Activated CD4-positive, alpha-beta T cell treated with anti-CD3 and anti-CD28 coated beads, Interleukin-2, amount 10 ng/mL, durations not matched to agents 7 days and 5 days (primary cell): ENCODE data around the gene TMEM171. TPM values are rescaled to one million over a fixed set of nuclear protein-coding genes. Genes with fewer than 3 reads are reported as not detected.

Source experiments
- CTCF ChIA-PET: fragments of 350-600 bp; sonication (Branson Sonifier 250); formaldehyde crosslinking; loops from one replicate; lab custom pipeline; 2021; ENCODE audit warnings: antibody characterized with exemption; lab: Charles Lee
- POLR2A ChIA-PET: fragments of 350-600 bp; sonication (Branson Sonifier 250); formaldehyde crosslinking; loops from one replicate; lab custom pipeline; 2021; ENCODE audit warnings: antibody characterized with exemption; lab: Charles Lee
- DNase-seq: peaks from one replicate; pipeline ENCODE4 v3.0.0-alpha.2; 2020
- H3K27ac Mint-ChIP-seq: one replicate; pipeline ENCODE4 v1.8.0; 2021; ENCODE audit warnings: mild to moderate bottlenecking, moderate library complexity, mixed read lengths
- H3K27me3 Mint-ChIP-seq: one replicate; pipeline ENCODE4 v1.8.0; 2021; ENCODE audit warnings: mixed read lengths
- H3K36me3 Mint-ChIP-seq: one replicate; pipeline ENCODE4 v1.8.0; 2021; ENCODE audit warnings: low read depth, mixed read lengths
- H3K4me1 Mint-ChIP-seq: one replicate; pipeline ENCODE4 v1.8.0; 2021; ENCODE audit warnings: mixed read lengths
- H3K4me3 Mint-ChIP-seq: one replicate; pipeline ENCODE4 v1.8.0; 2021; ENCODE audit warnings: mild to moderate bottlenecking, moderate library complexity, mixed read lengths
- H3K9me3 Mint-ChIP-seq: one replicate; pipeline ENCODE4 v1.8.0; 2021; ENCODE audit warnings: mixed read lengths
- total RNA-seq, 2 experiments: library from RNA; stranded (reverse); gene quantifications; one replicate each; pipeline ENCODE4 v1.2.3, GENCODE V29; 2021

Gene TMEM171
- total RNA-seq, 2 experiments from 2014 or later, result not detected

GRCh38 chr5:73126957-73127356 lies 6.6 kb downstream of the TMEM171 start:
- Mint-ChIP-seq H3K9me3 (no peaks in the 10 kb centered on the region), H3K4me1 (peaks cover 13% of the 10 kb centered on the region), H3K27me3 (peaks cover 61% of the 10 kb centered on the region), H3K27ac (no peak overlapping the region), H3K36me3 (no peaks in the 10 kb centered on the region), H3K4me3 (no peak overlapping the region)
- ChIA-PET POLR2A (no interaction called here), CTCF (no interaction called here)
- DNase-seq, result no peak

- CTCF ChIA-PET, result no interaction called here
- POLR2A ChIA-PET, result no interaction called here
- no peak overlapping the region for H3K27ac Mint-ChIP-seq
- no peaks in the 10 kb centered on the region for H3K36me3 Mint-ChIP-seq
- H3K9me3 Mint-ChIP-seq, result no peaks in the 10 kb centered on the region
- no peaks in the 10 kb centered on the region for H3K4me1 Mint-ChIP-seq
- DNase-seq, result no peak
- no peak overlapping the region for H3K4me3 Mint-ChIP-seq
- peaks cover 63% of the 10 kb centered on the region for H3K27me3 Mint-ChIP-seq
Observed at GRCh38 chr5:73129143-73129542, 8.8 kb downstream of the TMEM171 start.

DNA sequence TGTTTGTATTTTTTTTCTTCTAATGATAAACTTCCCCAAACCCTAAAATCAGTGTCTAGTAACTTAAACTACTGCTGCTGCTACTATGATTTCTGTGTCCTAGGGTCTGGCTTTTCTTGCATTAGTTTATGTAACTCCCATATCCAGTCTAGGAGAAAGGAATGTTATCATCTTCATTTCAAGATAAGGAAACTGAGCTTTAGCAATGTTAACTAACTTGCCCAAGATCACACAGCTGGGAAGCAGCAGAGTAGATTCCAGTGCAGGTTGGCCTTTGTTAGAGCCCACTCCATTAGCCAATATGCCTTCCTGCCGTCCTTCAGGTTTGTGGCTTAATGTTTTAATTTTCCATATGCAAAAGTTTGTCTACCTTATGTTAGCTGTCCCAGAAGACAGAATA lies 10.4 kb downstream of the TMEM171 start:
- no peak for DNase-seq
- Mint-ChIP-seq H3K4me3 (no peak overlapping the region), H3K36me3 (no peaks in the 10 kb centered on the region), H3K27me3 (peaks cover 61% of the 10 kb centered on the region), H3K4me1 (no peaks in the 10 kb centered on the region), H3K27ac (no peak overlapping the region), H3K9me3 (no peaks in the 10 kb centered on the region)
- POLR2A ChIA-PET, result no interaction called here
- CTCF ChIA-PET, result no interaction called here

- CTCF ChIA-PET, result no interaction called here
- Mint-ChIP-seq H3K36me3 (no peaks in the 10 kb centered on the region), H3K9me3 (no peaks in the 10 kb centered on the region), H3K27ac (no peak overlapping the region), H3K4me3 (no peak overlapping the region), H3K4me1 (no peaks in the 10 kb centered on the region), H3K27me3 (peaks cover 57% of the 10 kb centered on the region)
- DNase-seq, result no peak
- POLR2A ChIA-PET, result no interaction called here
Observed at GRCh38 chr5:73131711-73132425, 11.5 kb downstream of the TMEM171 start.

DNA sequence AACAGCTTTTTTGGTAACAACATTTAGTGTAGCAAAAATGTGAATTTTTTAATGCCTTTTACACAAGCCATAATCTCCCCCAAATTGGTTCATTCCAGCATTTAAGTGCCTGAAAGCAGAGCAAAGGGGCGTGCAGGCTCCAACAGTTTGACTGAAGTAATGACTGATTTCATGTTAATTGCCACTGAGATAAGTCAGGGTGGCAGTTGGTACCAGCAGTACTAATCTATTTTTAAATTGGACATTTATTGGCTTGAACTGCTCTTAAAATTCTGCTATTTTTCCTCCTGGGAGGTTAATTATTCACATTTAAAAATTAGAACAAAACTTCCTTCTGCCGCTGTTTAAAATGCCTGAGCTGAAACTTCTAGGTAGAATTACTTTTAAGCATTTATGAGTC lies 12.4 kb downstream of the TMEM171 start:
- H3K27me3 Mint-ChIP-seq, result peaks cover 57% of the 10 kb centered on the region
- CTCF ChIA-PET, result no interaction called here
- POLR2A ChIA-PET, result no interaction called here
- H3K36me3 Mint-ChIP-seq, result no peaks in the 10 kb centered on the region
- no peak for DNase-seq
- no peak overlapping the region for H3K4me3 Mint-ChIP-seq
- H3K27ac Mint-ChIP-seq, result no peak overlapping the region
- H3K4me1 Mint-ChIP-seq, result no peaks in the 10 kb centered on the region
- no peaks in the 10 kb centered on the region for H3K9me3 Mint-ChIP-seq

GRCh38 chr5:73135021-73135420 lies 14.6 kb downstream of the TMEM171 start:
- no peak overlapping the region for H3K4me3 Mint-ChIP-seq
- CTCF ChIA-PET, result no interaction called here
- H3K27me3 Mint-ChIP-seq, result peaks cover 51% of the 10 kb centered on the region
- H3K36me3 Mint-ChIP-seq, result no peaks in the 10 kb centered on the region
- no peaks in the 10 kb centered on the region for H3K4me1 Mint-ChIP-seq
- POLR2A ChIA-PET, result no interaction called here
- H3K27ac Mint-ChIP-seq, result no peak overlapping the region
- H3K9me3 Mint-ChIP-seq, result no peaks in the 10 kb centered on the region
- no peak for DNase-seq

DNA sequence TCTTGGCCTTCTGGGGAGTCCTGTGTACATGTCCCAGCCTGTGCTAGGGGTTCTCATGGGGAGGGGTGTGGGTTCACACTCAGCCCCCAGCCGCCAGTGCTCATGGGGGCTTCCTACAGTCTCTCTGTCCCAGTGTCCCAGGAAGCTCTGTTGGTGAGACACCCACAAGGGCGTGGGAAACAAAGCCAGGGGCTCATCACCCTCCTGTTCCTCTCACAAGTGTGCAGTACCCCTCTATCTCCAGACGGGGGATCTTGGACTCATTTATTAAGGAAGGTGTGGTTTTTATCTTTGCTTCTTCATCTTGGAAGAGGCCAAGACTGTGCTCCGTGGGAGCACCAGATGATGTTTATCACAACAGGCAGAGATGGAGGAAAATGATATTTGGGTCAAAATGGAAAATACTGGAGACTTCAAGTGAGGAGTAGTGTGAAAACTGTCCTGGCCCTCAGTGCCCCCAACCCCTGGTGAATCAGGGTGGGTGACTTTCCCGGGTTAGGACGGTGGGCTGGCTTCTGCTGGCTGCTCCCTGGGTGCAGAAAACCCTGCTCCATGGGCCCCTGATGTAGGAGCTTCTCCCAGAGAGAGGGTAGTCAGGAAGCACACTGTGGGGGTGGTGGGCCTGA lies 15.2 kb downstream of the TMEM171 start:
- POLR2A ChIA-PET, result no interaction called here
- no peak for DNase-seq
- CTCF ChIA-PET, result no interaction called here
- peaks cover 50% of the 10 kb centered on the region for H3K27me3 Mint-ChIP-seq
- H3K27ac Mint-ChIP-seq, result no peak overlapping the region
- H3K9me3 Mint-ChIP-seq, result no peaks in the 10 kb centered on the region
- H3K36me3 Mint-ChIP-seq, result no peaks in the 10 kb centered on the region
- H3K4me1 Mint-ChIP-seq, result no peaks in the 10 kb centered on the region
- H3K4me3 Mint-ChIP-seq, result no peak overlapping the region

- Mint-ChIP-seq H3K4me3 (no peak overlapping the region), H3K27ac (no peak overlapping the region), H3K4me1 (no peaks in the 10 kb centered on the region), H3K27me3 (peaks cover 50% of the 10 kb centered on the region), H3K36me3 (no peaks in the 10 kb centered on the region), H3K9me3 (no peaks in the 10 kb centered on the region)
- DNase-seq, result no peak
- ChIA-PET POLR2A (no interaction called here), CTCF (no interaction called here)
Observed at GRCh38 chr5:73136055-73136562, 15.7 kb downstream of the TMEM171 start.

- no peaks in the 10 kb centered on the region for H3K9me3 Mint-ChIP-seq
- no peak overlapping the region for H3K4me3 Mint-ChIP-seq
- POLR2A ChIA-PET, result interaction anchor here (0.6 kb wide), 1 partner anchor 14 kb away, joined by 4 read pairs; no protein-coding TSS in a partner anchor
- no peak for DNase-seq
- peaks cover 49% of the 10 kb centered on the region for H3K27me3 Mint-ChIP-seq
- CTCF ChIA-PET, result no interaction called here
- no peak overlapping the region for H3K27ac Mint-ChIP-seq
- H3K4me1 Mint-ChIP-seq, result no peaks in the 10 kb centered on the region
- H3K36me3 Mint-ChIP-seq, result no peaks in the 10 kb centered on the region
Observed at GRCh38 chr5:73137563-73138530, 17.5 kb downstream of the TMEM171 start.

DNA sequence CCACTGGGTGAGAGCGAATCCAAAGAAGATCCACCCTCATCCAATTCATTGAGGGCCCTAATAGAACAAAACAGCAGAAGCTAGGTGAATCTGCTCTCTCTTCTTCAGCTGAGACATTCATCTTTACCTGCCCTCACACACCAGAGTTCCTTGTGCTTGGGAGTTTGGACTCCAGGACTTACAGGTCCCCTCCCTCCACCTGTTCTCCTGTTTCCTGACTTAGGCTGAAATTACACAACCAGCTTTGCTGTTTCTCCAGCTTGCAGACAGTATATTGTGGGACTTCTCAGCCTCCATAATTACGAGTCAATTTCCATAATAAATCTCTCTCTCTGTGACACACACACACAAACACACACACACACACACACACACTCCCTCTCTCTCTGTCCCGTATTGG lies 19.1 kb downstream of the TMEM171 start:
- H3K4me3 Mint-ChIP-seq, result no peak overlapping the region
- ChIA-PET CTCF (no interaction called here), POLR2A (no interaction called here)
- no peaks in the 10 kb centered on the region for H3K9me3 Mint-ChIP-seq
- peaks cover 48% of the 10 kb centered on the region for H3K27me3 Mint-ChIP-seq
- H3K4me1 Mint-ChIP-seq, result no peaks in the 10 kb centered on the region
- no peak for DNase-seq
- H3K36me3 Mint-ChIP-seq, result no peaks in the 10 kb centered on the region
- no peak overlapping the region for H3K27ac Mint-ChIP-seq

DNA sequence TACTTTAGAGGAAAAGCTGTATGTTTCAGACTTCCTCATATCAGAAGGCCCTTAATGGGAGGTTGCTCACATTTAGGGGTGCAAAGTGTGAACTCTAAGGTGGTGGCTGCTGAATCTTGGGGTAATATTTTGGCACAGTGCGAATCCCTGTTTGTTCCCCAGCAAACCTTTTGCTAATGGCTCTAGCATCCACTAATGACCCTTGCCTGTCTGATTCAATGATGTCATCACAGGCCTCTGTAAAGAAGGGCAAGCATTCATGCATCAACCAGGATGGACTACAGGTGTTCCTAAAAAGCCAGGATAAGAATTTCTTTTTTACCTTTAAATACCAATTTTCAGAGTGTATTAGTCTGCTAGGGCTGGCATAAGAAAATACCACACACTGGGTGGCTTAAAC lies 20.4 kb downstream of the TMEM171 start:
- ChIA-PET POLR2A (no interaction called here), CTCF (no interaction called here)
- H3K4me3 Mint-ChIP-seq, result no peak overlapping the region
- no peak overlapping the region for H3K27ac Mint-ChIP-seq
- H3K36me3 Mint-ChIP-seq, result no peaks in the 10 kb centered on the region
- no peak for DNase-seq
- peaks cover 47% of the 10 kb centered on the region for H3K27me3 Mint-ChIP-seq
- no peaks in the 10 kb centered on the region for H3K4me1 Mint-ChIP-seq
- no peaks in the 10 kb centered on the region for H3K9me3 Mint-ChIP-seq

- POLR2A ChIA-PET, result no interaction called here
Observed at GRCh38 chr5:73142035-73142434, 21.7 kb downstream of the TMEM171 start.

GRCh38 chr5:73143716-73144115 lies 23.3 kb downstream of the TMEM171 start:
- Mint-ChIP-seq H3K27ac (no peak overlapping the region), H3K36me3 (no peaks in the 10 kb centered on the region), H3K27me3 (peaks cover 59% of the 10 kb centered on the region), H3K9me3 (no peaks in the 10 kb centered on the region), H3K4me1 (no peaks in the 10 kb centered on the region), H3K4me3 (no peak overlapping the region)
- ChIA-PET CTCF (interaction anchor here (0.5 kb wide), 1 partner anchor 1337 kb away, joined by 4 read pairs; no protein-coding TSS in a partner anchor), POLR2A (no interaction called here)
- no peak for DNase-seq

More at GRCh38 chr5:73142035-73142434, 21.7 kb downstream of the TMEM171 start:
- no peaks in the 10 kb centered on the region for H3K4me1 Mint-ChIP-seq
- DNase-seq, result no peak
- no peak overlapping the region for H3K27ac Mint-ChIP-seq
- H3K9me3 Mint-ChIP-seq, result no peaks in the 10 kb centered on the region
- H3K27me3 Mint-ChIP-seq, result peaks cover 55% of the 10 kb centered on the region
- CTCF ChIA-PET, result no interaction called here
- no peak overlapping the region for H3K4me3 Mint-ChIP-seq
- H3K36me3 Mint-ChIP-seq, result no peaks in the 10 kb centered on the region
